HCT116 (cell line): ENCODE measurements around the gene HSDL2. TPM values are rescaled to one million over a fixed set of nuclear protein-coding genes. Genes with fewer than 3 reads are reported as not detected.

ENCODE experiments used
- CEBPB ChIP-seq: IDR thresholded peaks from 2 replicates; pipeline ENCODE4 v1.6.1; 2012; ENCODE audit warnings: low read depth
- EGR1 ChIP-seq: IDR thresholded peaks from 2 replicates; pipeline ENCODE4 v1.6.1; 2012; ENCODE audit warnings: low read depth
- ELF1 ChIP-seq: IDR thresholded peaks from 2 replicates; pipeline ENCODE4 v1.6.1; 2012; ENCODE audit warnings: low read depth, borderline replicate concordance
- EZH2 ChIP-seq: fragments of 200-600 bp; sonication (generic); IDR thresholded peaks from 2 replicates; pipeline ENCODE4 v1.6.1; 2017; ENCODE audit warnings: antibody characterized with exemption, mixed run types
- EZH2phosphoT487 ChIP-seq: fragments of 200-600 bp; IDR thresholded peaks from 2 replicates; pipeline ENCODE4 v1.6.1; 2018; ENCODE audit warnings: antibody characterized with exemption, borderline replicate concordance
- FOSL1 ChIP-seq: IDR thresholded peaks from 2 replicates; pipeline ENCODE4 v1.6.1; 2012; ENCODE audit warnings: low read depth
- JUND ChIP-seq: IDR thresholded peaks from 2 replicates; pipeline ENCODE4 v1.6.1; 2012
- POLR2AphosphoS5 ChIP-seq: IDR thresholded peaks from 2 replicates; pipeline ENCODE4 v1.6.1; 2011; ENCODE audit warnings: mild to moderate bottlenecking, low read depth, low read length, moderate library complexity
- RAD21 ChIP-seq: IDR thresholded peaks from 2 replicates; pipeline ENCODE4 v1.6.1; 2012; ENCODE audit warnings: low read depth, mild to moderate bottlenecking
- SP1 ChIP-seq: IDR thresholded peaks from 2 replicates; pipeline ENCODE4 v1.6.1; 2012; ENCODE audit warnings: low read depth
- TCF7L2 ChIP-seq: IDR thresholded peaks from 2 replicates; pipeline ENCODE4 v1.7.0; 2011; ENCODE audit warnings: borderline replicate concordance, inconsistent platforms; ENCODE audit not compliant: insufficient read depth, insufficient read length; ENCODE audit errors: extremely low read depth
- YY1 ChIP-seq: IDR thresholded peaks from 2 replicates; pipeline ENCODE4 v1.6.1; 2011; ENCODE audit warnings: low read length, low read depth, moderate library complexity, mild to moderate bottlenecking; ENCODE audit not compliant: insufficient replicate concordance; ENCODE audit errors: extremely low read depth
- ZNF274 ChIP-seq: fragments of 200-500 bp; sonication (Bioruptor generic); IDR thresholded peaks from 2 replicates; pipeline ENCODE4 v1.6.1; 2014; ENCODE audit warnings: mild to moderate bottlenecking, low read depth, low read length, inconsistent platforms
- total RNA-seq: library from RNA; stranded (reverse); gene quantifications from one replicate; pipeline ENCODE4 v1.2.1, GENCODE V29; 2021; ENCODE audit not compliant: unreplicated experiment
- TF ChIP-seq, protein P1 (sequence below): IDR thresholded peaks from 2 replicates; pipeline ENCODE4 v1.6.1; 2012; ENCODE audit warnings: low read depth
- TF ChIP-seq, protein P2 (sequence below): IDR thresholded peaks from 2 replicates; pipeline ENCODE4 v1.6.1; 2012

The HSDL2 gene
- total RNA-seq, 1 experiment from 2014 or later, result 33.9 TPM

DNA sequence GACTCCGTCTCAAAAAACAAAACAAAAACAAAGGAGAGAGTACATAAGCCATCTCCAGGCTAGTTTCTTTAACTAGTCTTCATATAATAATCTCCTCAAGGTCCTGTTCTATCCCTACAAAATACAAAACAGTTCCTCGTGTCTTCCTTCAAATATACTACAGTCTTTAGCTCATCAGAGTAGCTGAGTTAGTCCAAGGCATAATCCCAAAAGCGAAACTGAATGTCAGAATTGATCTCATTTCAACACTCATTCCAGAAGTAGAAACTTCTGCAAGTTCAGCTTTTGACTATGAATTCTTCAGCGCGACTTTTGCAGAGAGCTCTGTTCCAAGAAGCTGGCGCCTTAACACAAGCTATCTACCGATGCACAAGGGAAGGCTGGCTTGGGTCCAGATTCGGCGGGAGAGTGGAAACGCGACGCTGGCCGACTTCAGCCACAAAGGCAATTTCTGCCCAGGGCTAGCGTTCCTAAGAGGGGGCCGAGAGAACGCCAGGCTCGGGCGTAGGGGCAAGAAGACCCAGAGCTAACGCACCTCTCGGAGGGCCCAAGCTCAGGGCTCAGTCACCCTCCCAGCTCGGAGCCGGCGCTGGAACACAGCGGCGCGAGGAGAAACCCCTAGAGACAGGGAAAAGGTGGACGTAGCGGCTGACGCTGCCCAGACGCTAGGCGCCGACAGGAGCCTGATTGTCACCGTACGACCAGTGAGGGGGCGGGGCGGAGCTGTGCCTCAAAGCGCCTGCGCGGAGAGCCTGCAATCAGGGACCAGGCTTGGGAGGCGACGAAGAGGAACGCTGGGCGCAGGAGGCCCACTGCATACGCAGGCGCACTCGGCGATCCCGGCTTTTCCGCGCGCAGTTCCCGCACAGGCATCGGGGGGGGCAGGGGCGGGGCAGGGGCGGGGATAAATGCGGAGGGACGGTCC, 469 bp upstream of the HSDL2 start (continued):
- peak; percentile 96 for TF ChIP-seq POLR2AphosphoS5
- TF ChIP-seq EZH2phosphoT487, result no peak
- TF ChIP-seq TCF7L2, result no peak
- TF ChIP-seq EGR1, result peak; percentile 76
- no peak for TF ChIP-seq ZNF274
- TF ChIP-seq, protein P1, sequence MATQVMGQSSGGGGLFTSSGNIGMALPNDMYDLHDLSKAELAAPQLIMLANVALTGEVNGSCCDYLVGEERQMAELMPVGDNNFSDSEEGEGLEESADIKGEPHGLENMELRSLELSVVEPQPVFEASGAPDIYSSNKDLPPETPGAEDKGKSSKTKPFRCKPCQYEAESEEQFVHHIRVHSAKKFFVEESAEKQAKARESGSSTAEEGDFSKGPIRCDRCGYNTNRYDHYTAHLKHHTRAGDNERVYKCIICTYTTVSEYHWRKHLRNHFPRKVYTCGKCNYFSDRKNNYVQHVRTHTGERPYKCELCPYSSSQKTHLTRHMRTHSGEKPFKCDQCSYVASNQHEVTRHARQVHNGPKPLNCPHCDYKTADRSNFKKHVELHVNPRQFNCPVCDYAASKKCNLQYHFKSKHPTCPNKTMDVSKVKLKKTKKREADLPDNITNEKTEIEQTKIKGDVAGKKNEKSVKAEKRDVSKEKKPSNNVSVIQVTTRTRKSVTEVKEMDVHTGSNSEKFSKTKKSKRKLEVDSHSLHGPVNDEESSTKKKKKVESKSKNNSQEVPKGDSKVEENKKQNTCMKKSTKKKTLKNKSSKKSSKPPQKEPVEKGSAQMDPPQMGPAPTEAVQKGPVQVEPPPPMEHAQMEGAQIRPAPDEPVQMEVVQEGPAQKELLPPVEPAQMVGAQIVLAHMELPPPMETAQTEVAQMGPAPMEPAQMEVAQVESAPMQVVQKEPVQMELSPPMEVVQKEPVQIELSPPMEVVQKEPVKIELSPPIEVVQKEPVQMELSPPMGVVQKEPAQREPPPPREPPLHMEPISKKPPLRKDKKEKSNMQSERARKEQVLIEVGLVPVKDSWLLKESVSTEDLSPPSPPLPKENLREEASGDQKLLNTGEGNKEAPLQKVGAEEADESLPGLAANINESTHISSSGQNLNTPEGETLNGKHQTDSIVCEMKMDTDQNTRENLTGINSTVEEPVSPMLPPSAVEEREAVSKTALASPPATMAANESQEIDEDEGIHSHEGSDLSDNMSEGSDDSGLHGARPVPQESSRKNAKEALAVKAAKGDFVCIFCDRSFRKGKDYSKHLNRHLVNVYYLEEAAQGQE, result no peak
- peak; percentile 35 for TF ChIP-seq SP1
- TF ChIP-seq CEBPB, result no peak
- TF ChIP-seq YY1, result no peak
- no peak for TF ChIP-seq ELF1
- TF ChIP-seq RAD21, result no peak
- TF ChIP-seq EZH2, result no peak
- no peak for TF ChIP-seq FOSL1
- TF ChIP-seq JUND, result no peak
- TF ChIP-seq, protein P2, sequence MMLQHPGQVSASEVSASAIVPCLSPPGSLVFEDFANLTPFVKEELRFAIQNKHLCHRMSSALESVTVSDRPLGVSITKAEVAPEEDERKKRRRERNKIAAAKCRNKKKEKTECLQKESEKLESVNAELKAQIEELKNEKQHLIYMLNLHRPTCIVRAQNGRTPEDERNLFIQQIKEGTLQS, result no peak
- TF ChIP-seq, all 23 proteins: peak for 8
